GM21526 (cell line): ENCODE measurements around the gene COMMD1.
"Not testable (repeated sequence)": the region's sequence is repeated elsewhere in the genome, so short reads cannot be mapped to it uniquely, and the experiment has no call there.

Experiments used
- ATAC-seq: cut with Tn5 transposase; IDR thresholded peaks from one replicate; pipeline ENCODE4 v1.9.1; 2021; ENCODE audit warnings: moderate library complexity; ENCODE audit not compliant: unreplicated experiment, low FRiP score

COMMD1 gene

GRCh38 chr2:61905372-61906185, at the start of gene COMMD1:
TSS of gene COMMD1 (plus strand) at chr2:61905674. CDS start at chr2:61905679, 5 bp downstream.
- ATAC-seq: peak; percentile 95

DNA sequence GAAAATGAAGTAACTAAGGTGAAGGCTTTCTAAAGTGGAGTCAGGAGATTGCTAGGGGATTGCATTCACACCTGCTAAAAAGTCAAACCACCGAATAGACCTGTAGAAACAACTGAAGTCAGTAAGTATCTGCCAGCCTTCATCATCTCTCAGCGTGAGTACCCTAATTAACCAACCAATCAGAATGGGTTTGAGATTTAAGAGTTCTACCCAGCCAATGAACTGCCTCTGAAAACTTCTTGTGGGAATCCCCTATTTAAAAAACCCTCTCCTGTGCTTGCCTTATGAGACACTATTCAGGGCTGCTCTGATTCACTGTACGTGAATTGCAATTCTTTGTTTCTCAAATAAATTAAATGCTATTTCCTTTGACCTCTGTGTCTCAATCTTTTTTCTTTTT, 48.2 kb upstream of the COMMD1 start:
- ATAC-seq: no peak

- ATAC-seq: no peak
These were observed 43.4 kb upstream of the COMMD1 start for GRCh38 chr2:61862085-61862484.

- ATAC-seq: not testable (repeated sequence)
These were observed 38.9 kb upstream of the COMMD1 start for GRCh38 chr2:61866482-61867089.

GRCh38 chr2:61876400-61876799, 29.1 kb upstream of the COMMD1 start:
- ATAC-seq: no peak

GRCh38 chr2:61877571-61878245, 27.8 kb upstream of the COMMD1 start:
- no peak for ATAC-seq

GRCh38 chr2:61878761-61879160, 26.7 kb upstream of the COMMD1 start:
- ATAC-seq: no peak

DNA sequence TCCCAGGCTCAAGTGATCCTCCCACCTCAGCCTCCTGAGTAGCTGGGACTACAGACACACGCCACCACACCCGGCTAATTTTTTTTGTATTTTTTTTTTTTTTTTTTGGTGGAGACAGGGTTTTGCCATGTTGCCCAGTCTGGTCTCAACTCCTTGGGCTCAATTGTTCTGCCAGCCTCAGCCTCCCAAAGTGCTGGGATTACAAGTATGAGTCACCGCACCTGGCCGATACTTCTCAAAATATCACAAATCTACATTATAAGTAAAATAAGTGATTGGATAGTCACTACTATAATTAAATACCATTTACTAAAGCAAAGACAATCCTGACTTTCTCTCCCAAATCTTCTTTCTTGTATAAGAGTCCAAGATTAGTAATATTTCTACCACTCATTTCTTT, 26.1 kb upstream of the COMMD1 start:
- not testable (repeated sequence) for ATAC-seq

DNA sequence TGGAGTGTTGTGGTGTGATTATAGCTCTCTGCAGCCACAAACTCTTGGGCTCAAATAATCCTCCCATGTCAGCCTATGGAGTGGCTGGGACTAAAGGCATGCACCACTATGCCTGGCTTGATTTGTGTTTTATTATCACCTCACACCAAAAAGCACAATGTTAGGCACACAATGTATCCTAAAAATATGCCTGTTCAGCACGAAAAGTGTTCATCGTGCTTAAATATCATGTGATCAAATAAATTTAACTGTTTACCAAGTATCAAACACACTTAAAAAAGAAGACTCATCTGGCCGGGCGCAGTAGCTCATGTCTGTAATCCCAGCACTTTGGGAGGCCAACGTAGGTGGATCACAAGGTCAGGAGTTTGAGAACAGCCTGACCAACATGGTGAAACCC, 22.6 kb upstream of the COMMD1 start:
- no peak for ATAC-seq

GRCh38 chr2:61885896-61886603, 19.4 kb upstream of the COMMD1 start:
- ATAC-seq: no peak

- ATAC-seq: no peak
These were observed 17.7 kb upstream of the COMMD1 start for GRCh38 chr2:61887717-61888266.

GRCh38 chr2:61888267-61889055, 17.0 kb upstream of the COMMD1 start, which contains the start of gene CCT4:
TSS of gene CCT4 (minus strand) at chr2:61888656. CDS start at chr2:61888507, 149 bp downstream.
- ATAC-seq: peak; percentile 82

- ATAC-seq: no peak
These were observed 6.7 kb upstream of the COMMD1 start for GRCh38 chr2:61898810-61899209.

DNA sequence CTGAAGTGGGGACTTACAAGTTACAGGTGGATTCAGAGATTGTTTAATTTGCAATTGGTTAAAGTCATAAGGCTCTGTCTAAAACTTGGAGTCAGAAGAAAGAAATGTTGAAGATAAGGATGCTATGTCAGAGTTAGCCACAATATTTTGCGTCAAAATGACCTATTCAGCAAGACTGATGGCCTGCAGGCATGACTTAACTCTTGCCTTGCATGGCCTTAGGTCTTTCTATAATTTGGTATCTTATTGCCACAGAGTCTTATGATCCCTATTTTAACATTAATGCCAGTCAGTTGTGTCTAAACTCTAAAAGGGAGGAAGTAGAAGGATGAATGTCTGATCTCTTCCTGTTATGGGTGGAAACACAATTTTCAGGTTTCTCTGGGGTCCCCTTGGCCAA, 5.2 kb upstream of the COMMD1 start:
- ATAC-seq: no peak

- no peak for ATAC-seq
These were observed 654 bp downstream of the COMMD1 start for GRCh38 chr2:61906186-61906470.

GRCh38 chr2:61909116-61909515, 3.6 kb downstream of the COMMD1 start:
- ATAC-seq: no peak

- ATAC-seq: no peak
These were observed 5.1 kb downstream of the COMMD1 start for GRCh38 chr2:61910603-61911002.

DNA sequence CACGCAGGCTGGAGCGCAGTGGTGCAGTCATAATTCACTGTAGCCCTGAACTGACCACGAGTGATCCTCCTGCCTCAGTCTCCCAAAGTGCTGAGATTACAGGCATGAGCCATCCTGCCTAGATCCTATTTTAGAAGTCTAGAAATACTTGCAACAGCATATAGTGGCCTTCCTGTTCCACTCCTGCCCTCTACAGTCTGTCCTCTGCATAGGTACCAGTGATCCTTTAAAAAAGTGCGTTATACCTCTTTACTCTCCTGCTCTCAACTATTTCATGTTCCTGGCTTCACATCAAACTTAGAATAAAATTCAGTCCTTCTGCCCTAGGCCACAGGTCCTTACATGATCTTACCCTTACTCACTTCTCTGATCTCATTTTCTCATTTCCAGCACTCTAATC, 6.0 kb downstream of the COMMD1 start:
- ATAC-seq: no peak

- ATAC-seq: not testable (repeated sequence)
These were observed 9.3 kb downstream of the COMMD1 start for GRCh38 chr2:61914794-61915193.

DNA sequence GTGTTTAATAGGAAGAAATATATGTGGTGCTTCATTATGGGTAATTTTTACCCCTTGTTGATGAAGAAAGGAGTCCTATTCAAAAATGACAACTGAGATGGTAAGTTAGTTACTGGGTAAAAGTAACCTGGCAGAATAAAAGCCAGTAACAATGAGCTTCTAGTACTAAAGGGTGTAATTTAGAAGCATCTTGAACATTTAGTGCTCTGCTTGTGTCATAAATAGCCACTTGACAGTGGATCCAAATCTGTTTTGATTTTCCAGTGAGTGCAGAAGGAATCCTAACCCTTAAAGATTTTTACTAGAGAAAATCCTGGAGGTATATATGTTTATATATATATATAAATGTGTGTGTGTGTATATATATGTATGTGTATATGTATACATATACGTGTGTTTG, 15.1 kb downstream of the COMMD1 start:
- no peak for ATAC-seq
